SK-N-SH treated with all-trans-retinoic acid at 6 μM for 48 hours (cell line): ENCODE data around the gene PTGS1.
"Not testable (repeated sequence)": the region's sequence is repeated elsewhere in the genome, so short reads cannot be mapped to it uniquely, and the experiment has no call there.

Experiments used
- ATAC-seq: fragments of 200-7000 bp; cut with Tn5 transposase; 3 replicates; pipeline ENCODE4 v1.9.1; 2020; ENCODE audit warnings: mild to moderate bottlenecking, moderate library complexity
- ARNTL ChIP-seq: fragments of 450-650 bp; formaldehyde crosslinking; IDR thresholded peaks from 2 replicates; pipeline ENCODE4 v1.5.0; 2020; ENCODE audit warnings: low read depth, mild to moderate bottlenecking, moderate library complexity, borderline replicate concordance
- BACH2 ChIP-seq: fragments of 250-450 bp; sonication (Bioruptor Pico); IDR thresholded peaks from 2 replicates; pipeline ENCODE4 v1.9.0; 2021; ENCODE audit warnings: mild to moderate bottlenecking, borderline replicate concordance
- ESRRG ChIP-seq: fragments of 250-450 bp; sonication (Bioruptor Pico); IDR thresholded peaks from 2 replicates; pipeline ENCODE4 v1.6.1; 2021; ENCODE audit warnings: mild to moderate bottlenecking
- GLIS3 ChIP-seq: fragments of 250-450 bp; sonication (Bioruptor Pico); IDR thresholded peaks from 2 replicates; pipeline ENCODE4 v1.5.0; 2020; ENCODE audit warnings: mild to moderate bottlenecking, moderate library complexity
- ISL1 ChIP-seq: fragments of 250-450 bp; sonication (Bioruptor Pico); IDR thresholded peaks from 2 replicates; pipeline ENCODE4 v2.1.2; 2022; ENCODE audit warnings: mild to moderate bottlenecking, moderate library complexity
- OSR1 ChIP-seq: fragments of 250-450 bp; sonication (Bioruptor Pico); IDR thresholded peaks from 2 replicates; pipeline ENCODE4 v1.8.0; 2022; ENCODE audit warnings: moderate library complexity, mild to moderate bottlenecking, inconsistent platforms
- PPARA ChIP-seq: fragments of 250-450 bp; sonication (Bioruptor Pico); IDR thresholded peaks from 2 replicates; pipeline ENCODE4 v1.5.0; 2020; ENCODE audit warnings: mild to moderate bottlenecking, borderline replicate concordance
- SNAI2 ChIP-seq: fragments of 250-450 bp; sonication (Bioruptor Pico); IDR thresholded peaks from 2 replicates; pipeline ENCODE4 v1.5.0; 2020; ENCODE audit warnings: mild to moderate bottlenecking, moderate library complexity
- TCF4 ChIP-seq: fragments of 250-450 bp; sonication (Bioruptor Pico); IDR thresholded peaks from 2 replicates; pipeline ENCODE4 v1.8.0; 2021; ENCODE audit warnings: mild to moderate bottlenecking, moderate library complexity, borderline replicate concordance
- TOX ChIP-seq: fragments of 250-450 bp; sonication (Bioruptor Pico); IDR thresholded peaks from 2 replicates; pipeline ENCODE4 v1.8.0; 2021; ENCODE audit warnings: mild to moderate bottlenecking, moderate library complexity, borderline replicate concordance
- ZC3H10 ChIP-seq: fragments of 250-450 bp; sonication (Bioruptor Pico); IDR thresholded peaks from 2 replicates; pipeline ENCODE4 v1.5.1; 2021; ENCODE audit warnings: mild to moderate bottlenecking, moderate library complexity
- ZFP30 ChIP-seq: fragments of 450-650 bp; formaldehyde crosslinking; IDR thresholded peaks from 2 replicates; pipeline ENCODE4 v1.5.0; 2022; ENCODE audit warnings: mild to moderate bottlenecking, moderate library complexity
- ZNF70 ChIP-seq: fragments of 450-650 bp; formaldehyde crosslinking; IDR thresholded peaks from 2 replicates; pipeline ENCODE4 v1.5.0; 2020; ENCODE audit warnings: mild to moderate bottlenecking, moderate library complexity
- ZNF8 ChIP-seq: fragments of 450-650 bp; formaldehyde crosslinking; IDR thresholded peaks from 2 replicates; pipeline ENCODE4 v1.5.0; 2020; ENCODE audit warnings: mild to moderate bottlenecking, moderate library complexity
- TF ChIP-seq, protein P1 (sequence below): fragments of 250-450 bp; sonication (Bioruptor Pico); IDR thresholded peaks from 2 replicates; pipeline ENCODE4 v1.5.1; 2021; ENCODE audit warnings: mild to moderate bottlenecking, moderate library complexity
- TF ChIP-seq, protein P2 (sequence below): fragments of 250-450 bp; sonication (Bioruptor Pico); IDR thresholded peaks from 2 replicates; pipeline ENCODE4 v1.8.0; 2021; ENCODE audit warnings: low read depth, mild to moderate bottlenecking, moderate library complexity, borderline replicate concordance
- TF ChIP-seq, protein P3 (sequence below): fragments of 250-450 bp; sonication (Bioruptor Pico); IDR thresholded peaks from 2 replicates; pipeline ENCODE4 v1.5.0; 2020; ENCODE audit warnings: mild to moderate bottlenecking, moderate library complexity
- TF ChIP-seq, protein P4 (sequence below): fragments of 250-450 bp; sonication (Bioruptor Pico); IDR thresholded peaks from 2 replicates; pipeline ENCODE4 v1.5.1; 2020; ENCODE audit warnings: low read depth, mild to moderate bottlenecking, moderate library complexity

PTGS1 gene

DNA sequence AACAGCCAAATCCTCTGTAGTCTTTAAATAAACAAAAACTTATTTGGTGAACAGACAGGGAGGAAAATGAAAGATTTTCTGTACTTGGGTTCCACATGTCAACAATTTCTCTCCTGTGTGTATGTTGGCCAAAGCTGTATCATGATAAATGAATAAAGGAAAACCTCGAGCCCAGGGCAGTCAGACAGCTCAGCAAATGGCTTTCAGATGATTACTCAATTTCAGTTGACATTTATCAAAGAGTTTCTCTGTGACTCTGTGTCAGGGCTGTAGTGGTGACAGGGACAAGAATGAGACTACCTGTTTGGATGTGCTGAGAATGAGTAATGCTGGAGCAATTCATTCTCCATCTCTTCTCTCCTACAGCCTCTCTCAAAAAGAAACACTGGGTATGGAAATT is 45.7 kb upstream of the PTGS1 start (continued):
- TF ChIP-seq TCF4 (CRISPR knock-in tag) (no peak), PPARA (CRISPR knock-in tag) (no peak)

DNA sequence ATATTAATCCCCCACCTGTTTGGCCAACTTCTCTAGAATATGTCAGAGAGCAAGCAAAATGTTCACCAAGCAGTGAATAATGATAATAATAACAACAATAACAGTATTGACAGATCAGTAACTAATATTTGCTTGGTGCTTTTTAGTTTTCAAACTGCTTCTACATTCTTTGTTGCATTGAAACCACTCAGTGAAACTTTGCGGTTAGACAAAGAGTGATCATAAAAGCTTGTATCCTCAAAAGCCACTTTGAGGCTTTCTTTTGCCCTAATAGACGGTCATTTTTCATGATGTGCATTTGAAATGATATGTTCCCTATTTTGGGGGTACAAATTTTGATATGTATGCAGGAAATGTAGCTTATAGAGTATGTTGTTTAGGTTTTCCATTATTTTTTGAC is 43.6 kb upstream of the PTGS1 start:
- no peak for ATAC-seq
- TF ChIP-seq ZNF70 (CRISPR knock-in tag) (no peak), ZNF8 (CRISPR knock-in tag) (no peak), SNAI2 (no peak), PPARA (CRISPR knock-in tag) (no peak), ZC3H10 (no peak), TOX (CRISPR knock-in tag) (no peak), TCF4 (CRISPR knock-in tag) (no peak), ISL1 (no peak), ZFP30 (no peak)
- TF ChIP-seq, protein P1, sequence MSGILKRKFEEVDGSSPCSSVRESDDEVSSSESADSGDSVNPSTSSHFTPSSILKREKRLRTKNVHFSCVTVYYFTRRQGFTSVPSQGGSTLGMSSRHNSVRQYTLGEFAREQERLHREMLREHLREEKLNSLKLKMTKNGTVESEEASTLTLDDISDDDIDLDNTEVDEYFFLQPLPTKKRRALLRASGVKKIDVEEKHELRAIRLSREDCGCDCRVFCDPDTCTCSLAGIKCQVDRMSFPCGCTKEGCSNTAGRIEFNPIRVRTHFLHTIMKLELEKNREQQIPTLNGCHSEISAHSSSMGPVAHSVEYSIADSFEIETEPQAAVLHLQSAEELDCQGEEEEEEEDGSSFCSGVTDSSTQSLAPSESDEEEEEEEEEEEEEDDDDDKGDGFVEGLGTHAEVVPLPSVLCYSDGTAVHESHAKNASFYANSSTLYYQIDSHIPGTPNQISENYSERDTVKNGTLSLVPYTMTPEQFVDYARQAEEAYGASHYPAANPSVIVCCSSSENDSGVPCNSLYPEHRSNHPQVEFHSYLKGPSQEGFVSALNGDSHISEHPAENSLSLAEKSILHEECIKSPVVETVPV (CRISPR knock-in tag), result no peak
- TF ChIP-seq, protein P2, sequence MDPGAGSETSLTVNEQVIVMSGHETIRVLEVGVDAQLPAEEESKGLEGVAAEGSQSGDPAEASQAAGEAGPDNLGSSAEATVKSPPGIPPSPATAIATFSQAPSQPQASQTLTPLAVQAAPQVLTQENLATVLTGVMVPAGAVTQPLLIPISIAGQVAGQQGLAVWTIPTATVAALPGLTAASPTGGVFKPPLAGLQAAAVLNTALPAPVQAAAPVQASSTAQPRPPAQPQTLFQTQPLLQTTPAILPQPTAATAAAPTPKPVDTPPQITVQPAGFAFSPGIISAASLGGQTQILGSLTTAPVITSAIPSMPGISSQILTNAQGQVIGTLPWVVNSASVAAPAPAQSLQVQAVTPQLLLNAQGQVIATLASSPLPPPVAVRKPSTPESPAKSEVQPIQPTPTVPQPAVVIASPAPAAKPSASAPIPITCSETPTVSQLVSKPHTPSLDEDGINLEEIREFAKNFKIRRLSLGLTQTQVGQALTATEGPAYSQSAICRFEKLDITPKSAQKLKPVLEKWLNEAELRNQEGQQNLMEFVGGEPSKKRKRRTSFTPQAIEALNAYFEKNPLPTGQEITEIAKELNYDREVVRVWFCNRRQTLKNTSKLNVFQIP (CRISPR knock-in tag), result no peak
- TF ChIP-seq, all 23 proteins: peak for 0

DNA sequence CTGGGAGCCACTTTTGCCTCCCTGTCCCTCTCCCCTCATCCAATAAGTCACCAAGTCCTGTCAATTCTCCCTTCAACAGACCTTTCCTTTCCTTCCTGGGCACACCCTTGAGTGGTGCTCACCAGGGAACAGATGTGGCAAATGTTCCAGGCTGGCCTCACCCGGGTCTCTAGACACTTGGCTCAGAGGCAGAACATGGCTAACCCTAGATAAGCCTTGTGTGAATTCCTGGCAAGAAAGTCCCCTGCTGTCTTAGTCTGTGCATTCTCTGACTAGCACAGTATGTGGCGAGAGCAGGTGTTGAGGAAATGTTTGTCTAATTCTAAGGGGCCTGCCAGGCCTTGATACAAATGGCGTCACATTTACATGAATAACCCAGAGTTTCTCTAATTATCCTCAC is 41.2 kb upstream of the PTGS1 start:
- TF ChIP-seq TOX (CRISPR knock-in tag) (no peak), PPARA (CRISPR knock-in tag) (no peak), TCF4 (CRISPR knock-in tag) (no peak), BACH2 (CRISPR knock-in tag) (no peak), ESRRG (CRISPR knock-in tag) (no peak), ARNTL (CRISPR knock-in tag) (no peak), ZNF8 (CRISPR knock-in tag) (no peak), OSR1 (CRISPR knock-in tag) (no peak)
- TF ChIP-seq, protein P1 (CRISPR knock-in tag), result no peak
- TF ChIP-seq, protein P3, sequence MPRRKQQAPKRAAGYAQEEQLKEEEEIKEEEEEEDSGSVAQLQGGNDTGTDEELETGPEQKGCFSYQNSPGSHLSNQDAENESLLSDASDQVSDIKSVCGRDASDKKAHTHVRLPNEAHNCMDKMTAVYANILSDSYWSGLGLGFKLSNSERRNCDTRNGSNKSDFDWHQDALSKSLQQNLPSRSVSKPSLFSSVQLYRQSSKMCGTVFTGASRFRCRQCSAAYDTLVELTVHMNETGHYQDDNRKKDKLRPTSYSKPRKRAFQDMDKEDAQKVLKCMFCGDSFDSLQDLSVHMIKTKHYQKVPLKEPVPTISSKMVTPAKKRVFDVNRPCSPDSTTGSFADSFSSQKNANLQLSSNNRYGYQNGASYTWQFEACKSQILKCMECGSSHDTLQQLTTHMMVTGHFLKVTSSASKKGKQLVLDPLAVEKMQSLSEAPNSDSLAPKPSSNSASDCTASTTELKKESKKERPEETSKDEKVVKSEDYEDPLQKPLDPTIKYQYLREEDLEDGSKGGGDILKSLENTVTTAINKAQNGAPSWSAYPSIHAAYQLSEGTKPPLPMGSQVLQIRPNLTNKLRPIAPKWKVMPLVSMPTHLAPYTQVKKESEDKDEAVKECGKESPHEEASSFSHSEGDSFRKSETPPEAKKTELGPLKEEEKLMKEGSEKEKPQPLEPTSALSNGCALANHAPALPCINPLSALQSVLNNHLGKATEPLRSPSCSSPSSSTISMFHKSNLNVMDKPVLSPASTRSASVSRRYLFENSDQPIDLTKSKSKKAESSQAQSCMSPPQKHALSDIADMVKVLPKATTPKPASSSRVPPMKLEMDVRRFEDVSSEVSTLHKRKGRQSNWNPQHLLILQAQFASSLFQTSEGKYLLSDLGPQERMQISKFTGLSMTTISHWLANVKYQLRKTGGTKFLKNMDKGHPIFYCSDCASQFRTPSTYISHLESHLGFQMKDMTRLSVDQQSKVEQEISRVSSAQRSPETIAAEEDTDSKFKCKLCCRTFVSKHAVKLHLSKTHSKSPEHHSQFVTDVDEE (CRISPR knock-in tag), result no peak
- TF ChIP-seq, protein P4, sequence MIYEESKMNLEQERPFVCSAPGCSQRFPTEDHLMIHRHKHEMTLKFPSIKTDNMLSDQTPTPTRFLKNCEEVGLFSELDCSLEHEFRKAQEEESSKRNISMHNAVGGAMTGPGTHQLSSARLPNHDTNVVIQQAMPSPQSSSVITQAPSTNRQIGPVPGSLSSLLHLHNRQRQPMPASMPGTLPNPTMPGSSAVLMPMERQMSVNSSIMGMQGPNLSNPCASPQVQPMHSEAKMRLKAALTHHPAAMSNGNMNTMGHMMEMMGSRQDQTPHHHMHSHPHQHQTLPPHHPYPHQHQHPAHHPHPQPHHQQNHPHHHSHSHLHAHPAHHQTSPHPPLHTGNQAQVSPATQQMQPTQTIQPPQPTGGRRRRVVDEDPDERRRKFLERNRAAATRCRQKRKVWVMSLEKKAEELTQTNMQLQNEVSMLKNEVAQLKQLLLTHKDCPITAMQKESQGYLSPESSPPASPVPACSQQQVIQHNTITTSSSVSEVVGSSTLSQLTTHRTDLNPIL, result no peak
- ATAC-seq, result no peak

DNA sequence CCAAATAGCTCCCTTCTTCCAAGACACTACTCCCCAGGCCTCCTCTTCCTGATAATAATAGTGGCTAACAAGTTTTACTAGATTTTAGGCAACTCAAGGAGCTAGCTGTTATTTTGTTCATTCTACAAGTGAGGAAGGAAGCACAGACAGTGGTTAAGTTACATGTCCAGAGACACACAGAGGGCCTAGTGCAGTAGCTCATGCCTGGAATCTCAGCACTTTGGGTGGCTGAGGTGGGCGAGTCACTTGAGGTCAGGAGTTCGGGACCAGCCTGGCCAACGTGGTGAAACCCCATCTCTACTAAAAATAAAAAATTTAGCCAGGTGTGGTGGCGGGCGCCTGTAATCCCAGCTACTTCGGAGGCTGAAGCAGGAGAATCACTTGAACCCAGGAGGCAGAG is 40.4 kb upstream of the PTGS1 start:
- ATAC-seq, result not testable (repeated sequence)

DNA sequence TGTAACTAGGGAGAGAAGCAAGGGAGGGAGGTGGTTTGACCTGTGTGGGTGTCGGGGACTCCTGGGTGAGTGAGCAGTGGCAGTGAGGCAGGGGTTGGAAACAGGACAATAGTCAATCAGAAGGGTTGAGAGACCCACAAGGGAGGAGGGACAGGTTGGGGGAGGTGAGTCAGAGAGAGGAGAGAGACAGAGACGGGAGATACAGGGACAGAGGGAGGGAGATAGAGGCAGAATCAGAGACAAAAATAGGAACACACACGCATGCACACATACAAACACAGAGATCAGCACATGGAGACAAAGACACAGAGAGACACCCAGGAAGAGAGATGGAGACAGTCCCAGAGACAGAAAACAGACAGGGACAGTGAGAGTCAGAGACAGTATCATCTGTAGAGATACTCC is 39.3 kb upstream of the PTGS1 start:
- TF ChIP-seq, protein P2 (CRISPR knock-in tag), result no peak
- TF ChIP-seq TCF4 (CRISPR knock-in tag) (no peak), ESRRG (CRISPR knock-in tag) (no peak), OSR1 (CRISPR knock-in tag) (no peak), GLIS3 (no peak), TOX (CRISPR knock-in tag) (no peak), ARNTL (CRISPR knock-in tag) (no peak)
- TF ChIP-seq, protein P3 (CRISPR knock-in tag), result no peak
- ATAC-seq, result no peak; the same call in 2 of the 3 replicates
